IPS-NIHi7 (cell line): ENCODE results near the gene SYNPO2L.
"Not testable (repeated sequence)": the region's sequence is repeated elsewhere in the genome, so short reads cannot be mapped to it uniquely, and the experiment has no call there.

Experiments
- DNase-seq: peaks from one replicate; pipeline ENCODE4 v3.0.0; 2012; ENCODE audit warnings: mixed read lengths; ENCODE audit errors: extremely low spot score

SYNPO2L gene, protein sequence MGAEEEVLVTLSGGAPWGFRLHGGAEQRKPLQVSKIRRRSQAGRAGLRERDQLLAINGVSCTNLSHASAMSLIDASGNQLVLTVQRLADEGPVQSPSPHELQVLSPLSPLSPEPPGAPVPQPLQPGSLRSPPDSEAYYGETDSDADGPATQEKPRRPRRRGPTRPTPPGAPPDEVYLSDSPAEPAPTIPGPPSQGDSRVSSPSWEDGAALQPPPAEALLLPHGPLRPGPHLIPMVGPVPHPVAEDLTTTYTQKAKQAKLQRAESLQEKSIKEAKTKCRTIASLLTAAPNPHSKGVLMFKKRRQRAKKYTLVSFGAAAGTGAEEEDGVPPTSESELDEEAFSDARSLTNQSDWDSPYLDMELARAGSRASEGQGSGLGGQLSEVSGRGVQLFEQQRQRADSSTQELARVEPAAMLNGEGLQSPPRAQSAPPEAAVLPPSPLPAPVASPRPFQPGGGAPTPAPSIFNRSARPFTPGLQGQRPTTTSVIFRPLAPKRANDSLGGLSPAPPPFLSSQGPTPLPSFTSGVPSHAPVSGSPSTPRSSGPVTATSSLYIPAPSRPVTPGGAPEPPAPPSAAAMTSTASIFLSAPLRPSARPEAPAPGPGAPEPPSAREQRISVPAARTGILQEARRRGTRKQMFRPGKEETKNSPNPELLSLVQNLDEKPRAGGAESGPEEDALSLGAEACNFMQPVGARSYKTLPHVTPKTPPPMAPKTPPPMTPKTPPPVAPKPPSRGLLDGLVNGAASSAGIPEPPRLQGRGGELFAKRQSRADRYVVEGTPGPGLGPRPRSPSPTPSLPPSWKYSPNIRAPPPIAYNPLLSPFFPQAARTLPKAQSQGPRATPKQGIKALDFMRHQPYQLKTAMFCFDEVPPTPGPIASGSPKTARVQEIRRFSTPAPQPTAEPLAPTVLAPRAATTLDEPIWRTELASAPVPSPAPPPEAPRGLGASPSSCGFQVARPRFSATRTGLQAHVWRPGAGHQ

DNA sequence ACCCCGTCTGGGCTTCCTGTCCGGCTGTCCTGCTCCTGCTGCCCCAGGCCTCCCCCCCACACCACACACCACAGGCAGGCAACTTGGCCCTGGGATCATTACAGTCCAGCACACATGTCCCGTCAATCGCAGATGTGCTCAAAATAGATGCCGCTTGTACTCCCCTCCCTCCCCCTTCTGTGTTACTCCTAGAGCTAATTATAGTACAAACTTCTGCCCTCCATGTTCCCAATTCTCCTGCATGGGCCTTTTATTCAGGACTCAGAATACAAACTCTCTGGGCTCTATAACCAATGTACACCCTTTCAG is at the start of gene SYNPO2L:
Gene SYNPO2L (minus strand): TSS at position 40 of the 309 bp plus-strand sequence. CDS start 107 bp downstream, outside the sequence.
- no peak for DNase-seq

DNA sequence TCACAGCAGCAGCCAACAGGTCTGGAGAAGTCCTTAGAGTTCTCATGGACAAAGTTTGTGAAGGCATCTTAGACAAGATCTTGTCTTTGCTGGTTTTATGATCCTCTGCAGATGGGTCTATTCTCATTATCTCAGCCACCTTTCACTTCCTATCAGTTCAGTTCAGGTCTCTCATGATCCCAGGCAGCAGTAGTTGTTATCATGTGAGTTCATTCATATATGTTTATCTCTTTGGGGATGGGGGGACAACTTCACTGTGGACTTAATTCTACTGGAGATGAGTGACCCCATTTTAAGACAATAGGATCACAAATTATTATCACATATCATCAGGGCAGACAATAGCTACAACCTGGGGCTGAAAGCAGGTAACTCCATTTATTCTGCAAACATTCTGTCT is 48.1 kb upstream of the SYNPO2L start:
- not testable (repeated sequence) for DNase-seq

- DNase-seq, result not testable (repeated sequence)
These were observed 43.0 kb upstream of the SYNPO2L start for GRCh38 chr10:73698819-73699218.

- not testable (repeated sequence) for DNase-seq
These were observed 41.9 kb upstream of the SYNPO2L start, which contains the start of gene AGAP5 for GRCh38 chr10:73697675-73698159. TSS of gene AGAP5 (minus strand) at chr10:73698109. CDS start at chr10:73697755, 354 bp downstream.

- not testable (repeated sequence) for DNase-seq
These were observed 39.5 kb upstream of the SYNPO2L start for GRCh38 chr10:73695302-73695701.

DNA sequence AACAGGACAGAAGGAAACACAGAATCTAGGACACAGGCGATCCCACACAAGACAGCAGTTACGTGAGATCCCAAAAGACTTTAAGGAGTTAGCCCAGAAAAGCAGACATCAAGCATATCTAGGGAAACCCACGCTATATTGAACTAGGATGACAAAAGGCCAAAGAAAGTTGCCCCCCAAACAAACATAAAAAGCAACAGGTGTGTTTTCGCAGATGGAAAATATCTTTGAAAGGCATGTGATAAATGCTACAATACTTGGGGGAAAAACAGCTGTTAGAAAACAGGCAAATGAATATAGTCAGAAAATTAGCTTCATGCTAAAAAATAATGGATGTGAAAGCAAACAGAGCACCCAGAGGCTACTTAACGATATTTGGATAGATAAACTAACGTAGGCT is 34.9 kb upstream of the SYNPO2L start:
- not testable (repeated sequence) for DNase-seq

- not testable (repeated sequence) for DNase-seq
These were observed 33.8 kb upstream of the SYNPO2L start for GRCh38 chr10:73689596-73689995.

- not testable (repeated sequence) for DNase-seq
These were observed 31.8 kb upstream of the SYNPO2L start for GRCh38 chr10:73687641-73688040.

DNA sequence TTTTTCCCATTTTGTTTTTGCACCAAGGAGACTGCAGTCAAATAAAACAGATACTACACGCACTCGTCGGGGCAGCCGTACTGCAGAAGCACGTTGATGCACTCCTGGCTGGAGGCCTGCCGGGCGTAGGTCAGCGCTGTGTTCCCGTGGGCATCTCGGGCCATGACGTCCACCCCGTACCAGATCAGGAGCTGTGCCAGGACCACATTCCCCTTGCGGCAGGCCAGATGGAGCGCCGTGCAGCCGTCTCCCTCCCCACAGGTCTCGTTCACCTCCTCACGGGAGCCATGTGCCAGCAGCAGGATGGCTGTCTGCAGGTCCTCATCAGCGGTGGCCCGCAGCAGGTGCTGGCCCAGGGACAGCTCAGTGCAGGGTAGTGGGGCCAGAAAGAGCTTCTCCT is 18.7 kb upstream of the SYNPO2L start:
- not testable (repeated sequence) for DNase-seq

GRCh38 chr10:73668378-73668777 is 12.5 kb upstream of the SYNPO2L start:
- not testable (repeated sequence) for DNase-seq

DNA sequence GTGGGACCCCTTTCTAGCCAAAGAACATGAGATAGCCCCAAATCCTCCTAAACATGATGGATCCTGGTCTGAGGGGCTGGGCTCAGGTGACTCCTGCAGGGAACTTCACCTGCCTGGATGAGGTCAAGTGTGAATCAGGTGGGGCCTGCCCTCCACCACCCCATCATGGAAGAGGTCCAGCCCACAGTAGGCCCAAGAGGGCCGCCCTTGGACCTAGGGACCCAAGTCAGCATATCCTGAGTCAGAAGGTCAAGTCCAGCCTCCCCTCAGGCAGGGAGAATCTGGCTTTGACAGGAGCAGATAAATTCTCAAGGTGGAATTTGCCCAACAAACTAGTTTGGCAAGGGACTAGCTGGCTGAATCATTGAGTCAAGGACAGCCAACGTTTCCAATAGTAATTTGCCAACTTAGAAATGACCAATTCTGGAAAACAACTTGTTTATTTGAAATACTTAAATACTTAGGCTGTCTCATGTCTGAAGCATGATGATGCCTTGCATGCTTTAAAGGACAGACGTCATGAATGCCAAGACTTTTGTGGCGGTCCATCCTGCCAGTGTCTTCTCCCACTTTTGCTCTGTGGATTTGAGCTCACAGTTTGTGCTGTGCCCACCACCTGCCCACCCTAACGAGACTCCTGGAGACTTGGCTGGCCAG is 10.5 kb upstream of the SYNPO2L start:
- not testable (repeated sequence) for DNase-seq

GRCh38 chr10:73665581-73665980 is 9.8 kb upstream of the SYNPO2L start:
- not testable (repeated sequence) for DNase-seq

DNA sequence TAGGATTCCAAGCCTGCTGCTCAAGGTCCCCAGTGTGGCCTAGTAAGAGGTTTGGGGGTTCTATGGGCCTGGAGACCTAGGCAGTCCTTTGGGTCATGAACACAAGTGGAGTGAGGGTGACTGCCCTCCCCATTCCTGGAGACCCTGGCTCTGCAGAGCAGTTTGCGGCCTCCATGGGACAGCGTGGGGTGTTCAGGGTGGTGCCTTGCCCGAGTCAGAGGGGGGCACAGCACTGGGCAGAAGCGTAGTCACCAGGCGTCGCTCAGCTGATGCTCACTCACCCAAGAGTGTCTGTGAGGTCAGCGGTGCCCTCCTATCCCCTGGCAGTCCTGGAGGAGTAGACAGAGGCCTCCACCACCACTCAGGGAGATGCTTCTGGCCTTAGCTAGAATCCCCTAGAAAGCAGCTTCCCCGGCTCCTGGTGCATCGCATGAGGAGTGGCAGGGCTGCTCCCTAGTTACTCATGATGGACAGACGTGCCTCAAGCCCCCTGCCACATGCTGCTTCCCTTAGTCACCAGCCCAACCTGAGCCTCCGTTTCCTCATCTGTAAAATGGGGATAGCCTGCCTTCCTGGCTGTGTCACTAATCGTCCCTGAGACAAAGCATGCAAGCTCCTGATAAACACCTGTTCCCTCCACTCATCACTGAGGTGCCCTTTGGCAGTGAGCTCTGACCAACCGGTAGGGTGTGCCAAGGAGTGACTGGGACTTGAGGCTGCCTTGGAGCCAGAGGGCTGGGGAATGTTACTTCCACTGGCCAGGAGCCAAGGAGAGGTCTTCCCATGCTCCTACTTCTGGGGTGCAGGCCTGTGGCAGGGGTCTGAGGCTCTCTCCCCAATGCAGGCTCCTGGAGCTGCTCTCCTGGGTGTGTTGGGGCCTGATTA is 8.6 kb upstream of the SYNPO2L start:
- DNase-seq, result not testable (repeated sequence)

DNA sequence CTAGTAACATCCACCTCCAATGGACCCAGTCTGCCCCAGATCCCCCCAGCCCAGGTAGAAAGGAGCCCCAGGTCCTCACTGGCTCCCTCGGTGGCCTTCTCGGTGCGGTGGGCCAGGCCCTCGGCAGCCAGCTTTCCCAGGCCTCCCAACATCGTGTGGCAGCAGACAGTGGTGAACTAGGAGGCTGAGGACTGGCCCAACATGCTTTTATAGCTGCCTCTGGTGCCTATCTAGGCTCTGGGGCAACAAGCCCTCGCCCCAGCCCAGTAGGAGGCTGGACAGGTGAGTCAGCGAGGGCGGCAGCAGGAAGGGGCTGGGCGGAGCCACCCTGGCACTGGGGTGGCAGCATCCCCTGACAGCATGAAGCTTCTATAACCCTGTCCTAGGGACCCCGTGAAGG is 7.8 kb upstream of the SYNPO2L start:
- DNase-seq, result not testable (repeated sequence)

DNA sequence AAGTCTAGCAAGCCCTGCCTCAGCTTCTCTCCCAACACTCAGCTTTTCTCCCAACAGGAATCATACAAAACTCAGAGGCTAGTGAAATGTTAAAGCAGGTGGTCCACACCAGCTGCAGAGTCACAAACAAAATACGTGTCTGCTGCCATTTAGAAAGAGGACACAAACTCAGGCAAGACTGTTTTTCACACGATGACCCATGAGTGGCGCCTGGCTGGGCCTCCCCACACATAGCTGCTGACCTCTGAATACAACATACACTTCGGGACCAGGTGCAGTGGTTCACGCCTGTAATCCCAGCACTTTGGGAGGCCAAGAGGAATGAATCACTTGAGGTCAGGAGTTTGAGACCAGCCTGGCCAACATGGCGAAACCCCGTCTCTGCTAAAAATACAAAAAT is 6.9 kb upstream of the SYNPO2L start:
- not testable (repeated sequence) for DNase-seq

- no peak for DNase-seq
These were observed 406 bp downstream of the SYNPO2L start for GRCh38 chr10:73655257-73655989.

- peak; percentile 37 for DNase-seq
These were observed 2.1 kb downstream of the SYNPO2L start for GRCh38 chr10:73653701-73654100.

GRCh38 chr10:73653195-73653594 is 2.6 kb downstream of the SYNPO2L start:
- DNase-seq, result no peak

DNA sequence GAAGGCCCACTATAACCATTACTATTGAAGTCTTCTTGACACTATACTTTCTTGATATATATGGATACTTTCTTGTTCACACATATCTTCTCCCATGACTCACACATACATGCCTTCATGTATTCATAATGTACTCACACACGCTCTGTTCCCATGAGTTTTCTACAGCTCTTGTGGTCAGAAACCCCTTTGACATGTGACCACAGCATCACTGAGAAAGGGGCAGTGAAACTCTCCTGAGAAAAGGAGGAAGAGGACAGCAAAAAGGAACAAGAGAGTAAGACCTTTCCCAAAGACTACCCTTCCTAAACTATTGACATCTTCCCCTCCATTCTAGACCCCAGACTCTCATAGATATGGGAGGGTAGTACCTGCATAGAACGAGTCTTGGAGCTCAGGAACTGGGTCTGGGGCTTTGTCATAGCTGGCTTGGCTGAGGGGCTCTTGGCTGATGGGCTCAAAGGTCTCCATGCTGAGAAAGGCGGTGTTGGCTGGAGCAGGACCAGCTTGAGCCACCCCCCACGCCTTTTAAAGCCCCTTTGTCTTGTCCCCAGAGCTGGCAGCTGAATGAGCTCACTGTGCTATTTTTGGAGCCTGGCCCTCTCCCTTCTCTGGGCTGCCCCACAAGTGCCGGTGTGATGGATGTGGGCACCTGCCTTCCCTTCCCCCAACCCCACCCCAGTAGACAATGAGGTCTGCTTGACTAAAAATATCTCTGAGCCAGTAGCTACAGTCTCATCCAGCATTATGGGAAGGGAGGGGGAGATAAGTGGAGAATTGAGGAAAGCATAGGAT is 5.1 kb downstream of the SYNPO2L start:
- no peak for DNase-seq
